HG02852 (cell line): ENCODE results near the gene ATP11A.
A peak's percentile ranks its signal among the peaks of the same experiment; 100 is the strongest.
"Not testable (repeated sequence)": the region's sequence is repeated elsewhere in the genome, so short reads cannot be mapped to it uniquely, and the experiment has no call there.

Experiments
- ATAC-seq: cut with Tn5 transposase; IDR thresholded peaks from one replicate; pipeline ENCODE4 v1.9.1; 2021; ENCODE audit warnings: mild to moderate bottlenecking, moderate library complexity; ENCODE audit not compliant: unreplicated experiment

Gene ATP11A

DNA sequence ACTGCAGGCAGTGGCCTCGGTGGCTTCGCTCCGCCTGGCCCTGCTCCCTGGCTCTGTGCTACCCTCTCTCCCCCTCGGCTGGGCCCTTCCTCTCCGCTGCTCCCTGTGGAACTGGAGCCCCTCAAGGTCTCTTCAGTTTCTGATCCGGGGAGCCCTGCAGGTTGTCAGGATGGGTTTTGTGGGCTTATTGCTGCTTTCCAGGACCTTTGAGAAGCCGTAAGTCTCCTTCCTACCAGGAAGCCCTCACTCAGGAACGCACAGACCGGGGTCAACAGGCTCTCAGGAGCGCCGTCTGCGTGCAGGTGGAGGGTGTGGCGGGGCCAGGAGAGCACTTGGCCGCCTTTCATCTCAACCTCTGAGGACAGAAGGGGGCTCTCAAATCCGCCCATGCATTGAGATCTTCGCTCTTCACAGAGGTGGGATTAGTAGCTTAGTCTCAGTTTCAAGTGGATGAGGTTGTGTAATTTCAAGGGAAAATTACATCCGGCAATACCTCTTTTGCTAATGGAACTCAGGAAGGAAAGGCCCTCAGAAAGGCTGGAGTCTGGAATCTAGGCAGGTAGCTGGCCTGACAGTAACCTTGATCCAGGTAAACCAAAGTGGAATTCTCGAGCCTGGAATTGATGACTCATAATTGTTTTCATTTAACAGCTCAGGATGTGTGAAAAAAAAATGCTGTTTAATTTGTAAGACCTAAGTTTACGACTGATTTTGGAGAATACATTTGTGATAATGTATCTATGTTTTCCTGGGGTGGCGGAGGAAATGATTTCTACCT, 102.0 kb downstream of the ATP11A start:
- no peak for ATAC-seq

GRCh38 chr13:112792511-112792910, 102.7 kb downstream of the ATP11A start:
- ATAC-seq, result no peak

- ATAC-seq, result no peak
Measured at GRCh38 chr13:112793545-112794445, 104.0 kb downstream of the ATP11A start.

GRCh38 chr13:112795277-112795676, 105.4 kb downstream of the ATP11A start:
- no peak for ATAC-seq

DNA sequence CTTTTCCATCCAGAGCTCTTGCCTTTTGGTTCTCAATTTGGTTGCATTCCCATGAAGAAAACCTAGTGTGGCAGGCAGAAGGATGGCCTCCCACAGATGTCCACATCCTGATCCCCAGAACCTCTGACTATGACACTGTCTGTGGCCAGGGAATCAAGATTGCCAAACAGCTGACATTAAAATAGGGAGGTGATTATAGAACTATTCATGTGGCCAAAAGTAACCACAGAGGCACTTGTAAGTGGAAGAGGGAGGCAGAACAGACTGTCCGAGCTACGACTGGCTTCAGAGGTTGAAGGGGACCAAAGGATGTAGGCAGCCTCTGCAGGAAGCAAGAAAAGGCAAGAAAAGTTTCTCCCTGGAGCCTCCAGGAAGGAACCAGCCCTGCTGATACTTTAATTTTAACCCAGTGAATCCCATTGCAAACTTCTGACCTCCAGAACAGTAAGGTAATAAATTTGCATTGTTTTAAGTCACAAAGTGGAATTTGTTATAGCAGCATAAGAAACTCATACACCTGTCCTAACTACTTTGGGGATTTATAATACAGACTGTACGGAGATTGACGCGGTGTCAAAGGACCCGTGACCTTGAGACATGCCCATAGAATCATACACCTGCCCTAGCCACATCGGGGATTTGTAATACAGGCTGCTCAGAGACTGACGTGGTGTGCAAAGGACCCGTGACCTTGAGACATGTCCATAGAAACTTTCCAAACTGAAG, 106.5 kb downstream of the ATP11A start:
- no peak for ATAC-seq

DNA sequence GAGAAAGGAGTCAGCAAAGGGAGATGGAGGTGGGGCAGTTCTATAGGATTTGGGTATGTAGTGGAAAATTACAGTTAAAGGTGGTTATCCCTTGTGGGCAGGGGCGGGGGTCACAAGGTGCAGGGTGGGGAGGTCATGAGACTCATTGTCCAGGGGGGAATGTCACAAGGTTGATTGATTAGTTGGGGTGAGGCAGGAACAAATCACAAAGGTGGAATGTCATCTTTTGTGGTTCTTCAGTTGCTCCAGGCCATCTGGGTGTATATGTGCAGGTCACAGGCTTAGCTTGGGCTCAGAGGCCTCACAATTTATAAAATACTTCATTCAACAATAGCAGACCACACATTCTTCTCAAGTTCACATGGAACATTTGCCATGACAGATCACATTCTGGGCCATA, 109.6 kb downstream of the ATP11A start:
- no peak for ATAC-seq

DNA sequence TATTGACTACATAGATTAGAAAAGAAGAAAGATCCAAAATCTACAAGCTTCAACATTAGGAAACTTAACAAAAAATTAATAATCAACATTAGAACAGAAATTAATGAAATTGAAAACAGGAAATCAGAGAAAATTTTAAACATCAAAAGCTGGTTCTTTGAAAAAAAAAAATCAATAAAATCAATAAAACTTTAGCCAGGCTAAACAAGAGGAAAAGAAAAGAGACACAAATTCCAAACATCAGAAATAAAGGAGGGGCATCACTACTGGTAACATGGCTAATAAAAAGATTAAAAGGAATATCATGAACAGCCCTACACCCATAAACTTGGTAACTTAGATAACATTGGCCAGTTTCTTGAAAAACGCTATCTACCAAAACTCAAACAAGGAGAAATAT, 110.2 kb downstream of the ATP11A start:
- no peak for ATAC-seq

- ATAC-seq, result not testable (repeated sequence)
Measured at GRCh38 chr13:112800807-112801206, 111.0 kb downstream of the ATP11A start.

- ATAC-seq, result peak; percentile 56
Measured at GRCh38 chr13:112802802-112803195, 113.0 kb downstream of the ATP11A start.

DNA sequence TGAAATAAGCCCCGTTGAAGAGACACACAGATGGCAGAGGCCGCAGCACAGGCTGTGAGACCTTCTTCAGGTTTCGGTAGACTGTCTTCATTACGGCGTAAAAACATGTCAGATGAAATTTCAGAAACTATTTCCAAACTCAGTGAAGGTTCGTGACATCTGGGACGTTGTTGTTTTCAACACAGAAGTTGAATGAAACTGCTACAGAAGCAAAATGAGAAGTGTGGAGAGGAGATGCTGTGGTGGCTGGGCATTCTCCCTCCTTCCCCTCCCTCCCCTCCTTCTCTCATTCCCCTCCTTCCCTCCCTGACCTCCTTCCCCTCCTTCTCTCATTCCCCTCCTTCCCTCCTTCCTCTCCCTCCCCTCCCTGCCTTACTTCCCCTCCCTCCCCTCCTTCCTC, 113.6 kb downstream of the ATP11A start:
- peak; percentile 72 for ATAC-seq

DNA sequence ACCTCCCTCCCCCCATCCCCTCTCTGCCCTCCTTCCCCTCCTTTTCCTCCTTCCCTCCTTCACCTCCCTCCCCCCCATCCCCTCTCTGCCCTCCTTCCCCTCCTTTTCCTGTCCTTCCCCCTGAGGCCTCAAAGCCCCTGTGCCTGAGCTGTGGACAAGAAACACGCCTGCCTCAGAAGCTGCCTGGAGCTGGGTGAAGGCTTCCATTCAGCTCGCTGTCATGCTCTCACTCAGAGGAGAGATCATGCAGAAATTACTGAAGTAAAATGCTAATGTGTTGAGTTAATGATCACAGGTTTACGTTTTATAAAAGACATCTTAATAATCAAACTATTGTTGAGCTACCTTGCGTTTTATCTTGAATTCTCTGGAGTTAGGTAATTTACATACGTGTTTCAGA, 114.5 kb downstream of the ATP11A start:
- no peak for ATAC-seq

DNA sequence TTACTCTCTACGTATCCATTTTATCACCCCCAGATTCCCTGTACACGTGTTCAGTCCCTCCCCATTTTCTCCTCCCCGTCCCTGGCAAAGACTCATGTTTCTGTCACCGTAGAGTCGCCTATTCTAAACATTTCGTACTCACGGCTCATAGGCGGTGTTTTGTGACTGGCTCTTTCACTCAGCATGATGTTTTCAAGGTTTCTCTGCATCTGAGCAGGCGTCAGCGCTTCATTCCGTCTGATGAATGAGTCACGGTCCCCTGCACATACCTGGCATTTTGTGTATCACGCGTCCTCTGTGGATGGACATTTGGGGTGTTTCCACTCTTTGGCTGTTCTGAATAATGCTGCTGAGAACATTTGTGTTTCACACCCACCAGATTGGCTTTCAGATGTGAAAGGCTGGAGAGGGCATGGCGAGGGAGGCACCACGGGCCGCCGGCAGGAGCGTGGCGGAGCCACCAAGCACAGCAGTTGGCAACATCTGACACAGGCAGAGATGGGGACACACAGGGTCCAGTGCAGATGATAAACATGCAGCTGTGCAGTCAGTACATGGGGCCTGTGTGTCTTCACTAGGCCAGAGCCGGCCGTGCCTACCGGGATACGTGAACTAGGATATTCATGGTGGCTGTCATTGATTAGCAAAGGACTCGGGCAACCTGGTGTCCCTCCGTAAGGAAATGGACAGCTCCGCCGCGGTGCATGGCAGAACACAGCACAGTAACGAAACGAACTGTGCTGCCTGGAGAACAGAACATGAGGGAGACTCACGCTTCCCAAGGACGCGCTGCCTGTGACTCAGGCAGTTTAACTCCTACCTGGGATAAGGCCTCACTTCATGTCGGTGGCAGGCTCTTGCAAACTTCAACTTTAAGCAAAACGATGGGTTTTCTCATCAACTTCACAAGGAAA, 117.2 kb downstream of the ATP11A start:
- no peak for ATAC-seq

DNA sequence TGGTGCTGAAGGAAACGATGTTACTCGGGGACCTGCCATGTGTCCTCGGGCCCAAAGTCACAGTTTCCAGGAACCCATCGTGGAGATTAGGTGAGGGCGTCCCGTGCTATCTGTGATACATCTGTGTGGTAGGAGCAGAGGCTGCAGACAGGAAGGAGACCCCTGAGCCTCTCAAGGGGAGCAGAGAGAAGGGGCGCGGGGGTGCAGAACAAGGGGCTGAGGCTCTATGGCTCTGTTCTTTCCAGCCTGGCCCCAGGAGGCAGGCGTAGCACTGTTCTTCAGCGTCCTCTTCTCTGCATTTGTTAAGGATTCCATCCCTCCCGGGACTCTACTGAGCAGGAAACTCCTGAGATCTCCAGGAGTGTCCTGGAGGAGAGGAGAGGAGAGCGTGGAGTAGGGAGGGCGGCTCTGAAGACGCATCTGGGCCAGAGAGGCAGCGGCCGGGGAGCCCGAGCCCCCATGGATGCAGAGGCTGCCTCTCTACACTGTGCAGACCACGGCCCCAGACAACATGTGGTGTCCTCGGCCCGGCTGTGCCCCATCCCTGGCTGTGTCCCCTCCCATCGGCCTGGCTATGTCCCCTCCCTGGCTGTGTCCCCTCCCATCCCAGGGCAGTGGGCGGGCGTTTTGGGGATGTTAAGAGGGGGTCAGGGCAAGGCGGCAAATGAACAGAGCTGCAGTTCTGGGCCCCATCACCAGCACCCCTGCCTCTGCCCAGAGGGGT, 118.0 kb downstream of the ATP11A start:
- no peak for ATAC-seq

GRCh38 chr13:112808377-112809140, 118.7 kb downstream of the ATP11A start:
- no peak for ATAC-seq

DNA sequence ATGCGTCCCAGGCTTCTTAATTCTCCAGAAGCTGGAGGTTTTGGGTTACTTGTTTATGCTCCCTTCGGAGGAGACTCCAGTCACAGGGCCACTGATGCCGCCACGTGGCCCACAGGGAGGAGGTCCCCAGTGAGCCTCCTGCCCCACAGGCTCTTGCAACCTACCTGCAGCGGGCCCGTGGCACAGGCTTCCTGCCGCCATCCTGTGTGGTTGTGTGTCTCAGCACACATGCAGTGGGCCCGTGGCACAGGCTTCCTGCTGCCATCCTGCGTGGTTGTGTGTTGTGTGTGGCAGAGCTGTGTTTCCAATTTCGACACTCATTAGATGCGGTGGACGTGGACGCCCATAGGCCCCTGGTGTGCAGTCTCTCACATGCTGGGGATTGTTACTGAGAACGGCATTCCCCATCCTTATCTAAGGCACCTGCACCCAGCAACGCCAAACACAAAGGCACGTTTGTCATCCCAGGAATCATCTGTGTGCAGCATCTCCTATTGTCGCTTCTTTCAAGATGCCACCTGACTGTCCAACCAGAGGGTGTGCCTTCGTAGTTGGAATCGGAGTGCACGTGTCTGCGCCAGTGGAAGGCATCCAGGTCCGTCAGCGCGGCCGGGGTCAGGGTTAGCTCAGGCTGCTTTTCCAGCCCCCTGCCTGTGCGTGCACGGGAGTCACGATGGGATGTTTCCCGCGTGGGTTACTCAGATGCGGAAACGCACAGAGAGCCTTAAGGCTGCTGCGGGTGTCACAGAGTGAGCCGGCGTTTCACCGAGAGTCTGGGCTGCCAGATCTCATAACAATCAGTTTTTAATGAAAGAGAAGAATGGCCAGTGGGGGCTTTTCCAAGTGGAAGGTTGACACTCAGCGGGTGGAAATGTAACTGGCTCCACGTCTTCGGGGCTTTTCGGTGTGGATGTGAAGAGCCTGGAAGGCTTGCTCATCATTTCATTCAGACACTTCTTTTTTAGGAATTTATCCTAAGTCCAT, 119.8 kb downstream of the ATP11A start:
- no peak for ATAC-seq

DNA sequence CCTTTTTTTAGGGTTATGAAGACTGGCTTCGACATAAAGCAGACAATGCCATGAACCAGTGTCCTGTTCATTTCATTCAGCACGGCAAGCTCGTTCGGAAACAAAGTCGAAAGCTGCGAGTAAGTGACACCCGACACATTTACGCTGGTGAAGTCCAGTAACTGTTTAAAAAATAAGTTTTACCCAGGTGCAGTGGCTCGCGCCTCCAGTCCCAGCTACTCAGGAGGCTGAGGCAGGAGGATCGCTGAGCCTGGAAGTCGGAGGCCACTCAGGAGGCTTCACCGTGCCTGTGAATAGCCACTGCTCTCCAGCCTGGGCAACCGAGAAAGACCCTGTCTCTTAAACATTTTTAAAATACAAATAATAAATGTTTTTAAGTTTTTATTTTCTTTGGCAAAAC, 120.8 kb downstream of the ATP11A start:
- ATAC-seq, result no peak

- ATAC-seq, result no peak
Measured at GRCh38 chr13:112812306-112813055, 122.6 kb downstream of the ATP11A start.
